RPMI8226 (cell line): ENCODE measurements around the gene NTNG1.

ENCODE experiments used
- DNase-seq: peaks from one replicate; pipeline ENCODE4 v3.0.0-alpha.2; 2015

Gene NTNG1

GRCh38 chr1:107343601-107344000 is 202.8 kb downstream of the NTNG1 start:
- DNase-seq: no peak

- DNase-seq: no peak
Measured at GRCh38 chr1:107344268-107344760, 203.5 kb downstream of the NTNG1 start.

- DNase-seq: no peak
Measured at GRCh38 chr1:107344836-107345235, 204.0 kb downstream of the NTNG1 start.

- no peak for DNase-seq
Measured at GRCh38 chr1:107352850-107353249, 212.0 kb downstream of the NTNG1 start.

GRCh38 chr1:107357376-107357775 is 216.5 kb downstream of the NTNG1 start:
- no peak for DNase-seq

GRCh38 chr1:107358619-107359327 is 217.9 kb downstream of the NTNG1 start:
- no peak for DNase-seq

- DNase-seq: no peak
Measured at GRCh38 chr1:107359472-107360241, 218.8 kb downstream of the NTNG1 start.

GRCh38 chr1:107362468-107363140 is 221.8 kb downstream of the NTNG1 start:
- no peak for DNase-seq

GRCh38 chr1:107363154-107363553 is 222.3 kb downstream of the NTNG1 start:
- no peak for DNase-seq

GRCh38 chr1:107365527-107366240 is 224.8 kb downstream of the NTNG1 start:
- no peak for DNase-seq

GRCh38 chr1:107378426-107378825 is 237.6 kb downstream of the NTNG1 start:
- DNase-seq: no peak

GRCh38 chr1:107378866-107379265 is 238.0 kb downstream of the NTNG1 start:
- no peak for DNase-seq

- DNase-seq: no peak
Measured at GRCh38 chr1:107379826-107380225, 239.0 kb downstream of the NTNG1 start.

- DNase-seq: no peak
Measured at GRCh38 chr1:107389410-107390396, 248.9 kb downstream of the NTNG1 start.

- no peak for DNase-seq
Measured at GRCh38 chr1:107394301-107394700, 253.5 kb downstream of the NTNG1 start.

GRCh38 chr1:107401704-107402103 is 260.9 kb downstream of the NTNG1 start:
- DNase-seq: no peak

- no peak for DNase-seq
Measured at GRCh38 chr1:107404756-107405155, 263.9 kb downstream of the NTNG1 start.

- DNase-seq: no peak
Measured at GRCh38 chr1:107405236-107405635, 264.4 kb downstream of the NTNG1 start.

- DNase-seq: no peak
Measured at GRCh38 chr1:107407011-107407410, 266.2 kb downstream of the NTNG1 start.

GRCh38 chr1:107413546-107413945 is 272.7 kb downstream of the NTNG1 start:
- no peak for DNase-seq

- DNase-seq: no peak
Measured at GRCh38 chr1:107413951-107414350, 273.1 kb downstream of the NTNG1 start.

- DNase-seq: no peak
Measured at GRCh38 chr1:107414550-107414949, 273.7 kb downstream of the NTNG1 start.
